GM18511 (cell line): ENCODE data around the gene CPSF3.
"Not testable (repeated sequence)": the region's sequence is repeated elsewhere in the genome, so short reads cannot be mapped to it uniquely, and the experiment has no call there.

Experiments used
- ATAC-seq: cut with Tn5 transposase; IDR thresholded peaks from one replicate; pipeline ENCODE4 v1.9.1; 2021; ENCODE audit warnings: mild to moderate bottlenecking, moderate library complexity; ENCODE audit not compliant: unreplicated experiment

The CPSF3 gene

GRCh38 chr2:9498210-9498609 lies 74.8 kb downstream of the CPSF3 start:
- ATAC-seq = no peak

GRCh38 chr2:9508931-9509330 lies 85.5 kb downstream of the CPSF3 start:
- ATAC-seq = no peak

GRCh38 chr2:9513946-9514345 lies 90.5 kb downstream of the CPSF3 start:
- not testable (repeated sequence) for ATAC-seq

- no peak for ATAC-seq
Measured at GRCh38 chr2:9517118-9517782, 93.8 kb downstream of the CPSF3 start.

- ATAC-seq = no peak
Measured at GRCh38 chr2:9518163-9518562, 94.7 kb downstream of the CPSF3 start.

- no peak for ATAC-seq
Measured at GRCh38 chr2:9518780-9519179, 95.3 kb downstream of the CPSF3 start.

- no peak for ATAC-seq
Measured at GRCh38 chr2:9519250-9519649, 95.8 kb downstream of the CPSF3 start.
